ENCODE data around the gene TTLL5.

The TTLL5 gene

DNA sequence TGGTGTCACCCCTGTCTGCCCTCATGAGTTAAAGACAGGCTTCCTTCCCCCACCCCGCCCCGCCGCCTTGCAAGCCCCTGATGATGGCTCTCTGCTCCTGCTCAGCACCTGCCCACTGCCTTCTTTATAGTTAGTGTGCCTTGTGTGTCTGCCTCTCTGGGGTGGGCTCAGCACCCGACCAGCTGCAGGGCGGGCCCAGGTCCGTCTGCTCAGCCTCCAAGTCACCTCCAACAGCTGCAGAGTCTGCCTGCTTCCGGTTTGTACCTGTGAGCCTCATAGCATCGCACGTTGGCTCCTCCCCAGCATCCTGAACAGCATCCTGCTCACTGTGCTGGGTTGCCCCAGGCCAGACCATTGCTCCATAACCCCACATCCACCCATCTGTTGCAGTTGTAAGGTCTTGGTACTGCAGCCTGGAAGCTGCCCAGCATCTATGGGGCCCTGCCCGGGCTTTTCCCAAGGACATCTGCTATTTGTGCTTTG, 317.2 kb downstream of the TTLL5 start:
- peak; percentile 22 for DNase-seq

GRCh38 chr14:75979071-75979571, 318.1 kb downstream of the TTLL5 start:
- DNase-seq = no peak

- no peak for DNase-seq
These were observed 318.9 kb downstream of the TTLL5 start for GRCh38 chr14:75979648-75980565.

DNA sequence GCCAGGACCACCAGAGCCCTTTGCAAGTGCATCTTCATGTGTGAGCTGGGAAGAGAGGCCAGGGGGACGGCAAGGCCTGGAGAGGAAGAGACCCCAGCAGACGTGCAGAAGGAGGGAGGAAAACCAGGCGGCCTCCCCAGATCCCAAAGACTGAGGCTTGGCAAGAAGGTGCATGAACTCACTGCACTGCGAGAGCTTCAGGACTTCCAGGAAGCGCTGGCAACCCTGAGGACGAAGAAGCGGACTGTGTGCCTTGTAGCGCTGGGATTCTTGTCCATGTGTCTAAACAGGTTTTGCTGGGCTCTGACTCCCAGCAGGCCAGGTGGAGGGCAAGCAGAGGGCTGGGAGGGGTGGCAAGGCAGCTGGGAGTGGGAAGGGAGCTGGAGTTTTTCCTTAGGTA, 319.8 kb downstream of the TTLL5 start:
- DNase-seq = no peak

GRCh38 chr14:75981426-75982265, 320.6 kb downstream of the TTLL5 start, which contains the start of gene TGFB3:
Gene TGFB3, minus strand, starts transcription at chr14:75981995. Its CDS starts 1,102 bp downstream, at chr14:75980893.
- peak; percentile 70 for DNase-seq

DNA sequence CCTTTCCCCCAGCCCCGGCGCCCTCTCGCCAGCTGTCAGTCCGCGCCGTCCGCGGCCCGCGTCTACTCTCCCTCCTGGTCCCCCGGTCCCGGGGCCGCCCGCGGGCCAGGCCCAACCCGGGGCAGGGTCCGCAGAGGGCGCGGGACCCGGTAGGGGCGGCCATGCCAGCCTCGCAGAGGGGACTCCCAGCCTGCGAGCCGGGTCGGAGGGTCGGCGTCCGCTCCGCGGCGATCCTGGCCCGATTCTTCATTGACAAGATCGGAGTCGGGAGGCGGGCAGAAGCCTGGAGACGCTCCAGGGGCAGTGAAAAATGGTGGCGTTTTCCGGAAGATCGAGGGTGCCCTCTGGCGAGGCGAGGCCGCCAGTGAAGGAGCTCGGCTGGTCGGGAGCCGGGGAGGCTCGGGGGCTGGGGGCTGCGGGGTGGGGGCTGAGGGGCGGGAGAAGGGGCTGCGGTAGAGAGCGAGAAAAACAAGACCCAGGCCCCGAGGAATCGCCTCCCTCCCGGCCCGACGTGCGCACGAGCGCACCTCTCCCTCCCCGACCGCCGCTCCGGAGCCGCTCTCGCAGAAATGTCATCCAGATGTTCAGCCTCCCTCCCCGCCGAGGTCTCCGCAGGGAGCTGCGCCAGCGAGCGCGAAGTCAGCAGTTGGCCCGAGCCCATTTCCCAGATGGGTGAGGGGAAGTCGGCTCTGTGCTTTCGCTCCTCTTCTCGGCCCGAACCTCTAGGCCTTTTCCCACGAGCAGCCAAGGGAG, 321.4 kb downstream of the TTLL5 start:
- peak; percentile 75 for DNase-seq

DNA sequence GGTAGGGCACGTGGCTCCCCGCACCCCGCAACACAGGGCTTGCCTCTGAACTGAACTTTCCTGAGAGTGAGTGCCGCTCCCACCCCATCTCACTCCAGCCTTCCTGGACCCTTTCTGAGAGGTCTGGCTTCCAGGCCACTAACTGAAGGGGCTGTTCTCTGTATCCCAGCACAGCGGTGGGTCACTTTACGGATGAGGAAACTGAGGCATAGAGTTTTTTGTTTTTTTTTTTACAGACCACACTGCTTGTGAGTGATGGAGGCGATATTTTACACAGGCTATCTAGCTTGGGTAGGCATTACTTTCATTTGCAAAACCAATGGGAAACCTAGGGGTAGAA, 321.9 kb downstream of the TTLL5 start:
- DNase-seq = no peak

GRCh38 chr14:75984674-75985073, 323.6 kb downstream of the TTLL5 start:
- no peak for DNase-seq

GRCh38 chr14:75985618-75986438, 324.8 kb downstream of the TTLL5 start, which contains the start of gene IFT43:
Gene IFT43, plus strand, starts transcription at chr14:75985763. Its CDS starts 24 bp downstream, at chr14:75985787.
- peak; percentile 87 for DNase-seq

DNA sequence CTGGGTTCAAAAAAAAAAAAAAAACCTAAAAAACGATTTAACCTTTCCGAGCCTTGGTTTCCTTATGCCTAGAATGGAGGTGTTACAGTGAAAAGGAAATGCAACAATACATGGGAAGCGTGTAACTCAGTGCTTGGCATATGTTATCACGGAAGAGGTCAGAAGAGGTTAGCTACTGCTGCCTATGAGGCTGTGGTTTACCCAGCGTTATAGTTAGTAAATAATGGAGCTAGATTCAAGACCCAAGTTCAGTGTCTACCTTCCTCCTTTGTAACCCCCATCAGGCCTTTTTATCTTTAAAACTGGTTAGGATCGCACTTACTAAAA, 325.4 kb downstream of the TTLL5 start:
- no peak for DNase-seq

- DNase-seq = no peak
These were observed 326.3 kb downstream of the TTLL5 start for GRCh38 chr14:75987201-75987970.

- no peak for DNase-seq
These were observed 328.1 kb downstream of the TTLL5 start for GRCh38 chr14:75989134-75989533.

GRCh38 chr14:75990297-75990696, 329.3 kb downstream of the TTLL5 start:
- DNase-seq = no peak

GRCh38 chr14:75991753-75992152, 330.7 kb downstream of the TTLL5 start:
- DNase-seq = no peak

DNA sequence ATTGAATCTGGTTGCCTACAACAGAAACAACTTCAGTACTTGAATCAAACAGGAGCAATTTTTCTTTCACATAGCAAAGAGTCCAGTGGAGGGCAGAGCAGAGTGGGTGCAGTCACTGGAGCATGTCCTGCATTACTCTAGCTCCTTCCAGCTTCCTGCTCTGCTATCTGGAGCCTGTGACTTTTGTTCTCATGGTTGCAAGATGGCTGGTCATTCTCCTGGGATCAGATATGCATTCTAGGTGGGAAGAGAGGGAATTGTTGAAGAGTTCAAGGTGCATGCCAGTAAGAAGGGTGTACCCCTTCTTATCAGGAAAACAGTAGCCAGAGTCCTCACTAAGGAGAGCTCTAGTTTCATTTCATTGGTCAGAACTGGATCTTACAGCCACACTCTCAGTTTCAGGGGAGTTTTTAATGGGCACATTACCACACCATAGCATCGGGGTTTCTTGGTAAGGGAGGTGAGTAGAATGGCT, 332.6 kb downstream of the TTLL5 start:
- no peak for DNase-seq

DNA sequence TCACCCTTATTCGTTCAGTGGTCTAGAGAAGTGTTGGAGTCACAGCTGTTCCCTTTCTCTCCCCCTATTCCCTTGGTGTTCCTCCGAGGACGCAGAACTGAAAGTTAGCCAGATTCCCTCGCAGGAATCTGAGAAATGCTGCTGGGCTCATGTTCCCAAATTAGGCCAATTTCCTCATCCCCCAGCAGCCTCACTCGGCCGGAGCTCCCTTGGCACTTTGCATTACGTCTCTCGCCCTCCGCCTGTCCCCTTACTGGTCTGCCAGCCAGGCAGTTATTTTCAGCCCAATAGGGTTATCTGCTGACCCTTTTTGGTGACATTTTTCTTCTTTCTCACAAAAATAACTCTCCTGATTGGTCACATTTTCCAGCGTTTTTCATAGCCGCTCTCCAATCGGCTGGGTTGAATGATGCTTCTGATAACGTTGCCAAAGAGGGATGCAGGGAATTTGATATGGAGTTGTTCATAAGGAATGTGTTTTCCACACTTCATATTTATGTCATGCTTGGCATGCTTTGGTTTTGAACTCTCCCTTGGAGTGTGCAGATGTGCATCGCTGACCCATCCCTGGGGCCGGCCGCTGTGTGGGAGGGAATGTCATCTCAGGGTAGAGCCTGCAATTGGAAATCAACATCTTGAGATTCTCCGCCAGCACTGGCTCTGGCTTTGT, 334.5 kb downstream of the TTLL5 start:
- no peak for DNase-seq

DNA sequence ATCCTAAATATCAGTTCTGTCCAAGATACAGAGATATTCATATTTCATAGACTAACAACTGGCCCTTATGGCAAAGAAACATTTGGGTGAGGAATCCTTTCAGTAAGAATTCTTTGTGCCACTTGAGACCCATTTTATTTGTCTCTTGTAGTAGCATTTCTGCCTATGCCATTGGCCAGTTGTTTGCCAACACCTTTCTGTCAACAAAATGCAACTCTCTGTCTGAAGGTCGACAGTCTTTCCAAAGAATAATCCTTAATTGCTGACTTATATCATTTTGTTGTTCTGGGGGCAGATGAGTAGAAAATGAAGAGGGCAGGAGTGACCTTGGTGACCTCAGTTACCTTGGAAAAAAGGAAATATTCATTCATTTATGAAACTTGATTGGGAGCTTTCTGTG, 335.4 kb downstream of the TTLL5 start:
- no peak for DNase-seq

DNA sequence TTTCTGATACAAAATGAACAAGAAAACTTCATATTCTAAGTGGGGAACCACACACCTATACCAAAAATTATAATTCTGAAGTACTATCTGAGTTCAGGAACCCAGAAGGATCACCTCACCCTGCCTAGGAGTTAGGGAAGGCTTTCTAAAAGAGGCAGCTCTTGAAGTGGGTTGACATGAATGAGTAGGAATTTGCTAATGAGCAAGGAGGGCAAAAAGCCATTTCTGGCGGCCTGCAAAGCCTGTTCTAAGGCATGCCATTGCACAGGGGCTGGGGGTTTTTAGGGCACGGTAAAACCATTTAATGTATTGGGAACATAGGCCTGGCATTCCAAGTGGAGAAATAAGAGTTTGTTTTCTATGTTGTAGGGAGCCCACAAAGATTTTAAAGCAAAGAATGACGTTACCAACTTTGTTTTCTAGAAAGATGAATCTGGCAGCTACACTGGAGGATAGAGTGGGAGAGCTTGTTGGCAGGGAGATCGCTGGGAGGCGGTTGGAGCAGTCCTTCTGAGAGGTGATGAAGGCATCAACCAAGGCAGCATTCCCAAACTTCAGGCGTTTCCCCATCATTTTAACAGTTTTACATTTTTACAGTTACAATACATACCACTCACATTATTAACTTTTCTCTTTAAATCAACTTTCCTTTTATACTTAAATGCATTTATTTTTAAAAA, 338.6 kb downstream of the TTLL5 start:
- DNase-seq = no peak

- DNase-seq = no peak
These were observed 341.3 kb downstream of the TTLL5 start for GRCh38 chr14:76002383-76002782.

All from CD4-positive, alpha-beta T cell treated with Interferon gamma for 1 hour (primary cell).